Measurements from ENCODE around the gene SPC25.

The SPC25 gene

DNA sequence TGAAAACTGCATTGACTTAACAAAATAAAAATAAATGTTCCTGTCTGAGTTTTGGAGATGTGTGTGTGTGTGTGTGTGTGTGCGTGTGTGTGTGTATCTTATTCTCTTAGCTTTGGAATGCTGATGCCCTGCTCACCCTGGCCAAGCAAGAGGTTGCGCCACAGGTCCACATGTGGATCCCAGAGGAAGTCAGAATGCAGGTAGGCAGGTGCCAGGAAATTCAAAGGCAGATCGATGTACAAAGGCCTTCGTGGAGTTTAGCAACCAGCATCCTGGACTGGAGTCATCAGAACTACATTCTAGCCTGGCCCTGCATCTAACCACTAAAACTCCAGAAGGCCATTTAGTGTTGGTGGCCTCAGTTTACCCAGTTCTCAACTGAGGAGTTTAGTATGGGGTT is 23.3 kb upstream of the SPC25 start:
- no peaks in the 10 kb centered on the region for H3K36me3 ChIP-seq (ENCODE audit: low read depth)
- no peak overlapping the region for H3K4me3 ChIP-seq (ENCODE audit: severe bottlenecking)
- no peak for ATAC-seq (ENCODE audit: low read depth)
- H3K9me3 ChIP-seq (ENCODE audit: severe bottlenecking), result no peaks in the 10 kb centered on the region
- no peak overlapping the region for H3K27ac ChIP-seq (ENCODE audit: poor library complexity, severe bottlenecking)
- TF ChIP-seq, protein P1, sequence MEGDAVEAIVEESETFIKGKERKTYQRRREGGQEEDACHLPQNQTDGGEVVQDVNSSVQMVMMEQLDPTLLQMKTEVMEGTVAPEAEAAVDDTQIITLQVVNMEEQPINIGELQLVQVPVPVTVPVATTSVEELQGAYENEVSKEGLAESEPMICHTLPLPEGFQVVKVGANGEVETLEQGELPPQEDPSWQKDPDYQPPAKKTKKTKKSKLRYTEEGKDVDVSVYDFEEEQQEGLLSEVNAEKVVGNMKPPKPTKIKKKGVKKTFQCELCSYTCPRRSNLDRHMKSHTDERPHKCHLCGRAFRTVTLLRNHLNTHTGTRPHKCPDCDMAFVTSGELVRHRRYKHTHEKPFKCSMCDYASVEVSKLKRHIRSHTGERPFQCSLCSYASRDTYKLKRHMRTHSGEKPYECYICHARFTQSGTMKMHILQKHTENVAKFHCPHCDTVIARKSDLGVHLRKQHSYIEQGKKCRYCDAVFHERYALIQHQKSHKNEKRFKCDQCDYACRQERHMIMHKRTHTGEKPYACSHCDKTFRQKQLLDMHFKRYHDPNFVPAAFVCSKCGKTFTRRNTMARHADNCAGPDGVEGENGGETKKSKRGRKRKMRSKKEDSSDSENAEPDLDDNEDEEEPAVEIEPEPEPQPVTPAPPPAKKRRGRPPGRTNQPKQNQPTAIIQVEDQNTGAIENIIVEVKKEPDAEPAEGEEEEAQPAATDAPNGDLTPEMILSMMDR (IDR thresholded peaks at IDR 0.05; ENCODE audit: poor library complexity, severe bottlenecking), result no peak
- no peak for DNase-seq (ENCODE audit: low spot score)
- no peaks in the 10 kb centered on the region for H3K4me1 ChIP-seq (ENCODE audit: insufficient read depth, poor library complexity, severe bottlenecking)
- H3K27me3 ChIP-seq (ENCODE audit: insufficient read depth, poor library complexity, severe bottlenecking), result peaks cover 9% of the 10 kb centered on the region

DNA sequence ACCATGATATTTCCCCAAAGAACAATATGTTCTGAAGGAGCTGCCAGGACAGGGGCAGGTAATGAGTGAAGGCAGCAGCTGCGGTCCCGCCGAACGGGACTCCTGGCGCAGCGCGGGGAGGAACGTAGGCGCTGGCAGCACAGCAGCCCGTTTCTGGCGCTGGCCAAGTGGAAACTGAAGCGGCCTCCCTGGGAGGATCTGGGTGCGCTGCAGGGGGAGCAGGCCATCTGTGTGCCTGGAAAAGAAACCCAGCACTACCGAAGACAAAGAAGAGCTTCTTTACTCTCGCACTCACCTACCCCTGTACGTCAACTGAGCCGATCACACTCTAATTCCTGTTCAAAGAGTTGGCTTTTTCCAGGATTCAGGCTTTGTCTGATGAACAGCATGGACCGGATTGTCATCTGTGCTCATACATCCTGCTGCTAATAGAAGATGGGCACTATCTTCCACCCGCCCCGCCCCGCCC is 22.7 kb upstream of the SPC25 start:
- peak; percentile 85 for ATAC-seq (ENCODE audit: low read depth)
- DNase-seq (ENCODE audit: low spot score), result no peak
- Histone ChIP-seq H3K4me1 (ENCODE audit: insufficient read depth, poor library complexity, severe bottlenecking) (no peaks in the 10 kb centered on the region), H3K36me3 (ENCODE audit: low read depth) (no peaks in the 10 kb centered on the region), H3K9me3 (ENCODE audit: severe bottlenecking) (no peaks in the 10 kb centered on the region), H3K27ac (ENCODE audit: poor library complexity, severe bottlenecking) (no peak overlapping the region), H3K4me3 (ENCODE audit: severe bottlenecking) (no peak overlapping the region), H3K27me3 (ENCODE audit: insufficient read depth, poor library complexity, severe bottlenecking) (peaks cover 9% of the 10 kb centered on the region)
- TF ChIP-seq, protein P1 (IDR thresholded peaks at IDR 0.05; ENCODE audit: poor library complexity, severe bottlenecking), result no peak

DNA sequence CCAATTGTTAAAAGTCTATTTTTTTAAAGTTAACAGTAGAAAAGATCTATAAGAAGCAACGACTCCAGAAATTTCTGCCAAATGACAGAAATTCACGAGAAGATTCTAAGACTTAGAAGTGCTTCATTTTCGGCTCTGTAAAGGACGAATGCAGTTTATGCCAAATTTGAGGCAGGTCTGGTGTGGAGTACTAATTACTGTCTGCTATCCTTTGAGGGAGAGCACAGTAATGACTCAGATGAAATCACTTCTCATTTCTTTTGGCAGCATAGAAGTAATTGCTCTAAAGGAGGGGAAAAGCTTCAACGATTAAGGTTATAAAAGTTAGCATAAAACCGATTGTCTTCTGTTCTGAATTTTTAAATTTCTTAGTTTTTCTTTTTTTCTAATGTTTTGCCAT is 22.2 kb upstream of the SPC25 start:
- no peak overlapping the region for H3K4me3 ChIP-seq (ENCODE audit: severe bottlenecking)
- TF ChIP-seq, protein P1 (IDR thresholded peaks at IDR 0.05; ENCODE audit: poor library complexity, severe bottlenecking), result no peak
- no peaks in the 10 kb centered on the region for H3K9me3 ChIP-seq (ENCODE audit: severe bottlenecking)
- DNase-seq (ENCODE audit: low spot score) (no peak), ATAC-seq (ENCODE audit: low read depth) (peak; percentile 59)
- H3K36me3 ChIP-seq (ENCODE audit: low read depth), result no peaks in the 10 kb centered on the region
- no peak overlapping the region for H3K27ac ChIP-seq (ENCODE audit: poor library complexity, severe bottlenecking)
- H3K27me3 ChIP-seq (ENCODE audit: insufficient read depth, poor library complexity, severe bottlenecking), result peaks cover 9% of the 10 kb centered on the region
- H3K4me1 ChIP-seq (ENCODE audit: insufficient read depth, poor library complexity, severe bottlenecking), result no peaks in the 10 kb centered on the region

DNA sequence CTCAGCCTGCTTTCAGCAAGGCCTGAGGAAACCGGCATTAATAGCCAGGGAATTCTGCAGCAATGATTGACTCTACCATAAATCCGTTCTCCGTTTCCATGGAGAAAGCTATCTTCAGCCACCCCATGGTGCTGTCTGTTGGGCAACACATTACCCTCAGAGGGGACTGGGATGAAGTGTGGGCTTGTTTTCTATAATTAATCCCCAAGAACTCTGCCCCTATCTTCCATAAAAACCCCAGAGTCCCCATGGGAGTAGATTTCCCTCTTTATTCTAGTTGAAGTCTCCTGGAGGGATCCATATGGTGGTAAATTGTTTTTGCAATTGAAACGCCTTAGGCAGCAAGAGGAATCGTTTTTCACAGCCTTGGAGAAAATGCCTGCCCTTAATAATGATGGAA is 20.1 kb upstream of the SPC25 start:
- H3K9me3 ChIP-seq (ENCODE audit: severe bottlenecking), result no peaks in the 10 kb centered on the region

More for the DNA sequence above, 20.1 kb upstream of the SPC25 start:
- Histone ChIP-seq H3K36me3 (ENCODE audit: low read depth) (no peaks in the 10 kb centered on the region), H3K4me1 (ENCODE audit: insufficient read depth, poor library complexity, severe bottlenecking) (no peaks in the 10 kb centered on the region), H3K27ac (ENCODE audit: poor library complexity, severe bottlenecking) (no peak overlapping the region), H3K4me3 (ENCODE audit: severe bottlenecking) (no peak overlapping the region), H3K27me3 (ENCODE audit: insufficient read depth, poor library complexity, severe bottlenecking) (peaks cover 9% of the 10 kb centered on the region)
- no peak for DNase-seq (ENCODE audit: low spot score)
- TF ChIP-seq, protein P1 (IDR thresholded peaks at IDR 0.05; ENCODE audit: poor library complexity, severe bottlenecking), result no peak
- no peak for ATAC-seq (ENCODE audit: low read depth)
